ENCODE data around the gene C3orf20.

Gene C3orf20

DNA sequence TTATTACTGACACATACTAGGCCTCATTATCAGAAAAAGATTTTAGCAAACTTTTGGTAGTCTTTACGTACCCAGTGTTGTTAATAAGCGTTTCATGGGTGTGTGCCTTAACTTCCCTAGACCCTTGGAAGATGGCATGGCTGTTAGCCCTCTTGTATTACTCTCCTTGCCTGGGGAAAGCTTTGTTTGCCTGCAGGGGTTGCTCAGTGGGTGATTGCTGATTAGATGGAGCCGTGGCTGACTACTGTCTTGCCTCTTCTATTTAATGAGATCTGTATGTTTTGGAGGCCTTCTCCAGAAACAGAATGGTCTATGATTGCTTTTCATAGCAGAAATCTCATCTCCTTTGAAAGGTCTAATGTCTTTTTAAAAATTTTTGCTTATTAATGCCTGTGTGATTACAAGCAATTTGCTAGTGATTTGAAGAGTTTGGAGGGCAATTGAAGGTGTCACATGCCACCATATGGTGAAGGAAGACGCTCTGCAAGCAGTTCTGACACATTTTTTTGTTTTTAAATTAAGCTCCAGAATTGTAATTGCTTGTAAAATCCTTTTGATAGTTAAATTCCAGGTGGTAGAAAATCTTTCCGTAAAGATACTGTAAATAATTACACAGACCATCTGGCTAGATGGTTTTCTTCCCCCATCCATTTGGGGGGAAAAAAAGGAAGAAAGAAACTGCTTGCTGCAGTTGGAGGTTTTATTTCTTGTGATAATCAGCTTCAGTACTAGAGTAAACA is 11.4 kb upstream of the C3orf20 start:
- TF ChIP-seq, protein P1, sequence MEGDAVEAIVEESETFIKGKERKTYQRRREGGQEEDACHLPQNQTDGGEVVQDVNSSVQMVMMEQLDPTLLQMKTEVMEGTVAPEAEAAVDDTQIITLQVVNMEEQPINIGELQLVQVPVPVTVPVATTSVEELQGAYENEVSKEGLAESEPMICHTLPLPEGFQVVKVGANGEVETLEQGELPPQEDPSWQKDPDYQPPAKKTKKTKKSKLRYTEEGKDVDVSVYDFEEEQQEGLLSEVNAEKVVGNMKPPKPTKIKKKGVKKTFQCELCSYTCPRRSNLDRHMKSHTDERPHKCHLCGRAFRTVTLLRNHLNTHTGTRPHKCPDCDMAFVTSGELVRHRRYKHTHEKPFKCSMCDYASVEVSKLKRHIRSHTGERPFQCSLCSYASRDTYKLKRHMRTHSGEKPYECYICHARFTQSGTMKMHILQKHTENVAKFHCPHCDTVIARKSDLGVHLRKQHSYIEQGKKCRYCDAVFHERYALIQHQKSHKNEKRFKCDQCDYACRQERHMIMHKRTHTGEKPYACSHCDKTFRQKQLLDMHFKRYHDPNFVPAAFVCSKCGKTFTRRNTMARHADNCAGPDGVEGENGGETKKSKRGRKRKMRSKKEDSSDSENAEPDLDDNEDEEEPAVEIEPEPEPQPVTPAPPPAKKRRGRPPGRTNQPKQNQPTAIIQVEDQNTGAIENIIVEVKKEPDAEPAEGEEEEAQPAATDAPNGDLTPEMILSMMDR (IDR thresholded peaks at IDR 0.05) = no peak
- H3K4me1 ChIP-seq (ENCODE audit: control insufficient read depth in 1 of 2, insufficient read depth in 1 of 2, low read depth in 1 of 2, low read length in 1 of 2) = no peaks in the 10 kb centered on the region
- H3K4me3 ChIP-seq (ENCODE audit: low read depth in 1 of 2, low read length in 1 of 2) = no peak overlapping the region
- no peaks in the 10 kb centered on the region for H3K9me3 ChIP-seq
- H3K27me3 ChIP-seq = no peaks in the 10 kb centered on the region
- no peak overlapping the region for H3K27ac ChIP-seq
- peaks cover 99% of the 10 kb centered on the region for H3K36me3 ChIP-seq

DNA sequence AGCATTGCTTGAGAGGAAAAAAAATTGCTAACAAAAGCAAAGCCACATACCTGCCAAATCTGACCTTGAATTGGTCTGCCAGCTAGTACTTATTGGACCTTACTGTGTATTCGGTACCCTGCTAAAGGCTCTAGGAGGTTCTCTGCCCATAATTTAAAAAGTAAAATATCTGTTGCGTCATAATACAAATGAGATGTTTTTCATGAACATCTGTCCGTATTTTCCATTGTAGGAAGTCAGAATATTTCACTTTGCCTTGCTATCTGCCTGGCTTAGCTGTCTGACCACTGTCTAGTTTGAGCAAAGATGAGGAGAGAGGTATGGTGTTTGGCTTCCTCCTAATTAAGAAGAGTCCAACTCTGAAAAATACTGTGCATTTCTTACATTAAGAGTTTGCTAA is 10.8 kb upstream of the C3orf20 start:
- H3K9me3 ChIP-seq = no peaks in the 10 kb centered on the region
- H3K4me3 ChIP-seq (ENCODE audit: low read depth in 1 of 2, low read length in 1 of 2) = no peak overlapping the region
- TF ChIP-seq, protein P1 (IDR thresholded peaks at IDR 0.05) = no peak
- H3K27me3 ChIP-seq = no peaks in the 10 kb centered on the region
- no peaks in the 10 kb centered on the region for H3K4me1 ChIP-seq (ENCODE audit: control insufficient read depth in 1 of 2, insufficient read depth in 1 of 2, low read depth in 1 of 2, low read length in 1 of 2)
- no peak overlapping the region for H3K27ac ChIP-seq
- peaks cover 99% of the 10 kb centered on the region for H3K36me3 ChIP-seq

DNA sequence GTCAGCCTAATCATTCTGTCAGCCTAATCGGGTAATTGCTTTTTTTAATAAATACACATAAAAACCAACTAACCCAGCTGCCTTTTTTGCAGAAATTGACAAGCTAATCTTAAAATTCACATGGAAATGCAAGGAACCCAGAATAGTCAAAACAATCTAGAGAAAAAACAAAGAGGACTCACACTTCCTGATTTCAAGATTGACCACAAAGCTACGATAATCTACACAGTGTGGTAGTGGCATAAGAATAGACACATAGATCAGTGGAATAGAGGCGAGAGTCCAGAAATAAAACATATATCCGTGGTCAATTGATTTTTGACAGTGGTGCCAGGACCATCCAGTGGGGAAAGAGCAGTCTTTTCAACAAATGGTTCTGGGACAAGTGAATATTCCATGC is 2.4 kb upstream of the C3orf20 start:
- Histone ChIP-seq H3K27ac (no peak overlapping the region), H3K36me3 (peaks cover 86% of the 10 kb centered on the region), H3K4me3 (ENCODE audit: low read depth in 1 of 2, low read length in 1 of 2) (no peak overlapping the region), H3K9me3 (no peaks in the 10 kb centered on the region), H3K27me3 (no peaks in the 10 kb centered on the region), H3K4me1 (ENCODE audit: control insufficient read depth in 1 of 2, insufficient read depth in 1 of 2, low read depth in 1 of 2, low read length in 1 of 2) (no peaks in the 10 kb centered on the region)
- TF ChIP-seq, protein P1 (IDR thresholded peaks at IDR 0.05) = no peak

DNA sequence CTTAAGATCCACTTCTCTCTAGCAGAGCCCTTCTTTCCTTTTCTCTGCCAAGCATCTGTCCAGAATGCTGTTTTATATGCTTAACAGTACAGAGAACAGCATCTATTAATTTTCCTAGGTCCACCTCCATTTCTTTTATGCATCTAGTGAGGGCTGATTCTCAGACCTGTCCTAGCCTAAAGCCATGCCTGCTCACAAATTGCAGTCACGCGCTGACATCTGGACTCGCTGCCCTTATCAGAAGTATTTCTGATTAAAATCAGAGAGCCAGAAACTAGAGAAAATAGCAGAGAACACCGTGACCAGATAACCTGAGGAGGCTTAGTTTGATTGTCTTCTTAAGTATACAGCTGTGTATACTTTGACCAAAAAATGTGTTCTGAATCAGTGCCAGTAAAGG is 1.9 kb downstream of the C3orf20 start:
- no peak overlapping the region for H3K27ac ChIP-seq
- H3K36me3 ChIP-seq = peaks cover 52% of the 10 kb centered on the region
- H3K27me3 ChIP-seq = no peaks in the 10 kb centered on the region
- TF ChIP-seq, protein P1 (IDR thresholded peaks at IDR 0.05) = no peak
- no peaks in the 10 kb centered on the region for H3K9me3 ChIP-seq
- H3K4me1 ChIP-seq (ENCODE audit: control insufficient read depth in 1 of 2, insufficient read depth in 1 of 2, low read depth in 1 of 2, low read length in 1 of 2) = no peaks in the 10 kb centered on the region
- no peak overlapping the region for H3K4me3 ChIP-seq (ENCODE audit: low read depth in 1 of 2, low read length in 1 of 2)

GRCh38 chr3:14678015-14678503 is 3.1 kb downstream of the C3orf20 start:
- Histone ChIP-seq H3K27ac (no peak overlapping the region), H3K4me3 (ENCODE audit: low read depth in 1 of 2, low read length in 1 of 2) (no peak overlapping the region), H3K4me1 (ENCODE audit: control insufficient read depth in 1 of 2, insufficient read depth in 1 of 2, low read depth in 1 of 2, low read length in 1 of 2) (no peaks in the 10 kb centered on the region), H3K9me3 (no peaks in the 10 kb centered on the region), H3K27me3 (no peaks in the 10 kb centered on the region), H3K36me3 (peaks cover 41% of the 10 kb centered on the region)
- TF ChIP-seq, protein P1 (IDR thresholded peaks at IDR 0.05) = no peak
